NB4 (cell line): ENCODE data around the gene TMEM132C.

Source experiments
- MAX ChIP-seq: IDR thresholded peaks from 2 replicates; pipeline ENCODE4 v1.6.1; 2011; ENCODE audit warnings: low read depth, low read length
- TF ChIP-seq, protein P1 (sequence below): IDR thresholded peaks from one replicate; pipeline ENCODE4 v1.5.1; 2012; ENCODE audit warnings: low read depth, low read length

DNA sequence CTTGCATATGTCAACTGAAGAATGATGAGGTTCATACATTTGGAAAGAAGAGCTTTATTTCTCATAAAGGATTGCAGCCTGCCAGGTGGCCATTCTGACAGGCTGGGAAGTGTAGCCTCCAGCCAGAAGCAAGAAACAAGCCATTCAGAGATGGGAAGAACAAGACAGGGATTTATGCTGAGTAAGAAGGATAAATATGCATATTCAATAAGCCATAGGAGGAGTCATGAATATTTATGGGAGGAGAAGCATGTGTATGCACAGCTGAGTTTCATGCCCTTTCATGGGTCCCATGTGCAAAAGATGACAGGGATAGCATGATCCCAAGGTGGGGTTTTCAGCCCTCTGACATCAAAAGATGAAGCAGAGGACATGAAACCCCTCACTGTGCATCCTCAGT lies 269.8 kb downstream of the TMEM132C start:
- TF ChIP-seq, protein P1, sequence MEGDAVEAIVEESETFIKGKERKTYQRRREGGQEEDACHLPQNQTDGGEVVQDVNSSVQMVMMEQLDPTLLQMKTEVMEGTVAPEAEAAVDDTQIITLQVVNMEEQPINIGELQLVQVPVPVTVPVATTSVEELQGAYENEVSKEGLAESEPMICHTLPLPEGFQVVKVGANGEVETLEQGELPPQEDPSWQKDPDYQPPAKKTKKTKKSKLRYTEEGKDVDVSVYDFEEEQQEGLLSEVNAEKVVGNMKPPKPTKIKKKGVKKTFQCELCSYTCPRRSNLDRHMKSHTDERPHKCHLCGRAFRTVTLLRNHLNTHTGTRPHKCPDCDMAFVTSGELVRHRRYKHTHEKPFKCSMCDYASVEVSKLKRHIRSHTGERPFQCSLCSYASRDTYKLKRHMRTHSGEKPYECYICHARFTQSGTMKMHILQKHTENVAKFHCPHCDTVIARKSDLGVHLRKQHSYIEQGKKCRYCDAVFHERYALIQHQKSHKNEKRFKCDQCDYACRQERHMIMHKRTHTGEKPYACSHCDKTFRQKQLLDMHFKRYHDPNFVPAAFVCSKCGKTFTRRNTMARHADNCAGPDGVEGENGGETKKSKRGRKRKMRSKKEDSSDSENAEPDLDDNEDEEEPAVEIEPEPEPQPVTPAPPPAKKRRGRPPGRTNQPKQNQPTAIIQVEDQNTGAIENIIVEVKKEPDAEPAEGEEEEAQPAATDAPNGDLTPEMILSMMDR = no peak
- TF ChIP-seq MAX = no peak
